GM21723 (cell line): ENCODE results near the gene MYO18B.

Experiments used
- ATAC-seq: cut with Tn5 transposase; IDR thresholded peaks from one replicate; pipeline ENCODE4 v1.9.1; 2021; ENCODE audit warnings: mild to moderate bottlenecking, moderate library complexity; ENCODE audit not compliant: unreplicated experiment

Gene MYO18B

DNA sequence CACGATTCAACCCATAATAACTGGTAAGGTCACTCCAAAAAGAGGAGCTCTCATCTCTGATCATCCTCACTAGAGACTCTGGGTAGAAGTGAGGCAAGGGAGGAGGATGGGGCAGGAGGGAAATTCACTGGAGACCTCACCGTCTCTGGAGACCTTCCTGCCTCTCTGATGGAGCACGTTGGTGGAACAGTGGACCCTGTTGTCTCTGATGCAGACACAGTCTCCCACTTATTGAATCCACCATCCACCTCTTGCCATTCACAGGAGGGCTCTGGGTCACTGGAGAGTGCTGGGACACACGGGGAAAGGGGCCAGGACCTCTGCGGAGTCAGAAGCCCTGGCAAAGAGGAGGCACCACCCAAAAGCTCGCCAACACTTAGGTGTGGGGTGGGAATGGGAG is 289.7 kb downstream of the MYO18B start:
- ATAC-seq = no peak

DNA sequence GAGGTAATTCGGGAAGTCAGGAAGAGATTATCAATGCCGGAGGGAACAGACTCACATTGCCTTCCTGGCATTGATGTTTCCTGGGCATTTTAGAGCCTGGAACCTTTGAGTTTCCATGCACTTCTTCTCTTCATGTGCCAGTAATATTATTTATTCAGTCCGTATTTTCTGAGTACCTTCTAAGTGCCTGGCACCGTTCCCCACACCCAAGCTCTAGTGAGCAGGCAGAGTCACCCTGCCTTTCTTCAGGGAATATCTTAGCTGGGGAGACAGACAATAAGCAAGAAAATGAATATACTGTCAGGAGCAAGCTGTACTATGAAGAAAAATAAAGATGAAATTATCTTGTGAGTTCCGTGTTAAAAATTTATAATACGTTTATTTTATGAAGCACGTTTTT is 291.1 kb downstream of the MYO18B start:
- no peak for ATAC-seq

DNA sequence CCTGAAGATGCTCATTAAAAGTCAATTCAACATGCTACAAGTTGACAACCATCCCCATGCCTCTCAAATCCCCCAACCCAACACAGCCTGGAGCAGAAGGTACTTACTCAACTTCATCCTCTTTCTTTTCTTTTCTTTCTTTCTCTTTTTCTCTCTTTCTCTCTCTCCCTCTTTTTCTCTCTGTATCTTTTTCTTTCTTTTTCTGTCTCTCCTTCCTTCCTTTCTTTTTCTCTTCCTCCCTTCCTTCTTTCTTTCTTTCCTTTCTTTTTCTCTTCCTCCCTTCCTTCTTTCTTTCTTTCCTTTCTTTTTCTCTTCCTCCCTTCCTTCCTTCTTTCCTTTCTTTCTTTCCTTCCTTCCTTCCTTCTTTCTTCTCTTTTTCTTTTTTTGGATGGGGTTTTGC is 291.6 kb downstream of the MYO18B start:
- ATAC-seq = no peak

DNA sequence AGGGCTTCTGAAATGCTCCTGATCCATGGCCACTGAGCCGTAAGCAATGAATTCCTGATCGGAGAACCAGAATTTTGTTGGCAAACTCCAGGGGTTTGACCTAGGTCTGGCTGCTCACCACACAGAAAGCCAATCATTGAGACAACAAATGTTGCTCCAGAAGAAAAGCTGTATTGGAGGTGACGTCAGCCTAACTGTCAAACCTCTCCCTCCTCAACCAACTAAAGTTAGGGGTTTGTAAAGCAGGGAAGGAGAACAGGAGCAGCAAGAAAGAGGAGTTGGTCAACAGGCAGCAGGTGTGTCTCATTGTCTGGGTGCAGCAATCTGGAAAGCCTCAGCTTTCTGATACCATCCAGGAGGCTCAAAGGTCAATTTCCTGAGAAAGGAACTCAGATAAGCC is 293.5 kb downstream of the MYO18B start:
- ATAC-seq = no peak

DNA sequence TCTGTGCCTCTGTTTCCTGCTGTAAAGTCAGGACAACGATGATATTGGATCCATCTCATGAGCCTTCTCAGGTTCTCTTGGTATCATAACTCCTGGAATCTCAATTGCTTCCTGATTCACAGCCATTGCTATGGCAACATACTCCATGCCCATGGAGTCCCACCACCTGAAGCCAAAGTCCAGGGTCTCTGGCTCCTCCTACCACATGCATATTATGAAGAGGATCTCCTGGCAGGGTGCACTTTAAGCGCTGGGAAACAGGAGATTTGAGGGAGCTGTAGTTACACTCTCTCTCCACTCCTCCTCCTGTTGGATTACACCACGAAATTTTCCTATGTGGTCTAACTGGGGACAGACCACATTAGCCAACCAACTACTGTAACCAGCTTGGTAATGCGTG is 296.4 kb downstream of the MYO18B start:
- no peak for ATAC-seq

DNA sequence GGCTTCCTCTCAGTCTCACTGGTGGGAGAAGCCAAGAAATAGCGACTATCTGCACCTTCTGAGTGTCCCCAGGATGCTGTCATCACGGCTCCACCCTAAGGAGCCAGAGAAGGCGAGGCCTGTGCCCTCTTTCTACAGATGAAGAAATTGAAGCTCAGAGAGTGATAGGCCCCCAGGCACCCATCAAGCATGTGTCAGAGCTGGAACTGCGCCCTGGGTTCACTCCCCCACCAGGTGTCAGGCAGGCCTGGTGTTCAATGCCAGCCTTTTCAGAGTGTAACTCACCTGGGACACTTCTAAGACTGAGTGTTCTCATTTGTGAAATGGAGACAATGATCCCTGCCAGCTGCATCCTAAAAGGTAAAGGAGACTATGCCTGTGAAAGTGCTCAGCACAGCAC is 299.9 kb downstream of the MYO18B start:
- ATAC-seq = no peak

DNA sequence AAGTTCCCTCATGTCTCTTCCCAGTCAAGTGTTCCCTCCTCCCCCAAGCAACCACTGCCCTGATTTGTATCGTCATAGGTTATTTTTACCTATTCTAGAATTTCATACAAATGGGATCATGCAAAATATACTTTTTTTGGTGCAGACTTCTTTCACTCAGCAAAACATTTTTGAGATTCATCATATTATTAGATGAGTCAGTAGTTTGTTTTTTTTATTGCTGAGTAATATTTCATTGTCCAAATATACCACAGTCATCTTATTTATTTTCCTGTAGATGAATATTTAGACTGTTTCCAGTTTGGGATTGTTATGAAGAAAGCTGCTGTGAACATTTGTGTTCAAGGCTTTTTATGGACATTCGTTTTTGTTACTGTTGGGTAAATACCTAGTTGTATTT is 301.0 kb downstream of the MYO18B start:
- no peak for ATAC-seq

DNA sequence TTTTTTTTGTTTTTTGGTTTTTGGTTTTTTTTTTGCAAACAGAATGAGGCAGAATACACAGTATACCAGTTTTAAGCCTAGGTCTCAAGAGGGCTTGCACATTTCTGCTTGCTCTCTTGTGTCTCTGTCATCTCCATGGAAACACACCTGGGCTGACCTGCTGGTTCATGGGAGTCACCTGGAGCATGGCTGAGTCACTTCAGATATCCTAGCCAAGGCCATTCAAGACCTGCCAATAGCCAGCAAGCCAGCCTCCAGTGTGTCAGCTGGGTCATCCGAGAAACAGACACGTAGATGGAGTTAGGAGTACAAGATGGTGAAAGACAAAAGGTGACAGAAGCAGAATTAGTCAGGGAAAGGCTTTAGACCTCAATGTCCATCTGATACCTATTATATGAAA is 303.1 kb downstream of the MYO18B start:
- no peak for ATAC-seq

DNA sequence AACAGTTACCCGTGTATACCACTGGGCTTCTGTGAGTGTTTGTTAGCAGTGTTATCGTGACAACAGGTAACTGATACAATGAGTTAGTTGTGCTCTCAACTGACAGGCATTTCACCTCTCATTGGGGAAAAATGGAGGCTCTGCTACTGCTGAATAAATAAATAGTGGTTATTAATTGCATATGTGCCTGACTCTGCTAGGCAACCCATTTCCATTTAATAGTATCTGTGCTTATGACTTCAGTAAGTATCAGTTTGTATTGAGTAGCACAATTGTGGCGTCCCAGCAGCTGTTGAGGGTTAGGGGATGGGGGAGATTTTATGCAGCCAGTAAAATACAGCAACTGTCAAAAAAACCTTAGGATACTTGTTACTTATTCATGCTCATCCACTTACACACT is 303.9 kb downstream of the MYO18B start:
- ATAC-seq = no peak

DNA sequence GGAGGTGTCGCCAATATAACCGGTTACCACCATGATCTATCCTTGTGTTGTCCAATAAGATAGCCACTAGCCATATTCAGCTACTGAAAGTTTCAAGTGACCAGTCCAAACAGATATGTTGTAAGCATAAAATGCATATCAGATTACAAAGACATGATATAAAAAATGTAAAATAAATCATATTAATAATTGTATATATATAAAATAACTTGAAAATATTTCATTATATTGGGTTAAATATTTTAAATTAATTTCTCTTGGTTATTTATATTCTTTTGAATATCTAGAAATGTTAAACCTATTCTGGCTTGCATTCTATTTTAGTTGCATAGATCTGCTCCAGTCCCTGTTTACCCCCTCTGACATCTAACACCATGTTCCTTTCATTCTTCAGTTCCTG is 305.5 kb downstream of the MYO18B start:
- no peak for ATAC-seq

DNA sequence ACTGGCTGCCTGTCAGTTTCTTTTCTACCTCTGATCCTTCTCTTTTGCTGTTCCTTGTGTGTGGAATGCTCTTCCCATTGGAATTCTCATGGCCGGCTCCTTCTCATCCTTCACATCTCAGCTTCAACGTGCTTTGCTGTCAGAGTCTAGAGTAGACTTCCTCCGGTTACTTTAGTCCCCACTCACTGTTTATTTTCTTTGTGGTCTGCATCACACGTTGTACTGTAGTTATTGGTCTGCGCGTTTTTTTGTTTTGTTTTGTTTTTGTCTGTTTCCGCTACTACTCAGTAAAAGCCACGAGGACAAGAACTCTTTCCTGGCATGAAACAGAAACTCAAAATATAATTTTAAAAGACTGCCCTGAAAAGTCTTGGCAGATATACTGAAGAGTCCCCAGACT is 305.9 kb downstream of the MYO18B start:
- no peak for ATAC-seq

DNA sequence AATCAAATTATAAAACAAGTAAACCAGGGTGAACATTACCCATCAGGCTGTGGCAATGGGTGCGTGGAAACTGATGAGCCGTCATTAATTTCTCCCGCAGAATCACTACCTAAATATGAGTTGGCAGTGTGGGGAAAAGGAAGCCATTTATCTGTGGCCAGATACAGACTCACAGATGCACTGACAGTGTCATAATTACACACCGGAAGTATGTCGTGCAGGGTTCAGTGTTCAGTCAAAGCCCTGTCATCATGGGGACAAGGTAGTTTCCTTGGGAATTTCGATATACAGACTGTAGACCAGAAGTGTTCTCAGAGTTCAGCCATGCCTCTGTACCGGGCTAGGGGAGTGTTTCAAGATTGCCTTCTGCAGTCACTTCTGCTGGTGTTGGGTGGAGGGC is 308.1 kb downstream of the MYO18B start:
- no peak for ATAC-seq

DNA sequence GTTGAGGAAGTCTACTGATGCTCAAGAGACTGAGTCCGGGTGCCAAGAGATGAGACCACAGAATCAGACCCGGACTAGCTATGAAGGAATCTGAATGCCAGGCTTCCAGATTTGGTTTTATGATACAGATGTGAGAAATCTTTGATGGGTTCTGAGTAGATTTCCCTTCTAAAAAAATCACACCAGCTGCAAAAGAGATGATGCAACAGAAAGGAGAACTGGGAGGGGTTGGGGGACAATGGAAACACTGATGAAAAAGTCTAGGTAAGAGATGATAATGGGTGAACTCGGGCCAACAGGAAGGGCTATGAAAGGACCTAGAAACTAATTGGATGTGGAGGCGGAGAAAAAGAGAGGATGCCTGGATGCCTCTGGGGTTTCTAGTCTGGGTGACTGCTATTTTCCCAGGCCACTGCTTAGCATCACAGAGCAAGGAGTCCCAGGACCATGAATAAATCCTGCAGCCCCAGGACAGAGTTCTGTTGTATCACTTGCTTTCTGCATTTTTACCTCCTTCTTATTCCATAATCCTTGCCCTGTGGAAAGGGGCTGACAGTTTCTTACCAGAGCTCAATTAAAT is 311.8 kb downstream of the MYO18B start:
- no peak for ATAC-seq

DNA sequence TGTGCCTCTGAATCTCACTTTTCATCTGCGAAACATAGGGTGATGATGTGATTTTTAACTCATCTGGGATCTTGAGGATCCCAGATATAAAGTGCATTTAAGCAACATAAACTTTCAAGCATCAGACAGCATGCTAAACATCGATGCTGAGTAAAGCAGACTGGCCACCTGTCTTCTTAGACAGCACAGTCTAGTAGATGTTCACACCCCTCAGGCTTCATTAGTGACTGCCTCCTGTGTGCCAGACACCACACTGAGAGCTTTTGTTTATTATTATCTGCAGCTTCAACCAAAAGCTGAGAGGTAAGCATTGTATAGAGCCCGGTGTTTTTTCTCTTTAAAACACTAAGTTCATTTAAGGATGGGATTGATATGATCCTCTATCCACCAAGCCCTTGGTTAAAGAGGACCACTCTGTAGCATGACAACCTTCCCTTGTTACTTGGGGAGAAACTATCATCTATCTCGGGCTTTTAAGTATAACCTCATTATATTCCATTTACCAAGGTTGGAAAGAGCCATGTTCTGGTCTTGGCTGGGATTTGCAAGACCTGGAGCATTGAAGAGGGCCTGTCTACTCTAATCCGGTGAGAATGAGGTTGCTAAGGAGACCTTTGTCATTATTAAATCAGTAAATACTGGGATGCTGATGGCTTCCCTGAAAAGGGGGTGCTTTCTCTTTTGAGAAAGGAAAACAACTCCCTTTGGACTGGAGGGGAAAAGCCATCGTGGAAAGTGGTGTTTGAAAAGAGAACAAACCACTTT is 313.0 kb downstream of the MYO18B start:
- no peak for ATAC-seq

DNA sequence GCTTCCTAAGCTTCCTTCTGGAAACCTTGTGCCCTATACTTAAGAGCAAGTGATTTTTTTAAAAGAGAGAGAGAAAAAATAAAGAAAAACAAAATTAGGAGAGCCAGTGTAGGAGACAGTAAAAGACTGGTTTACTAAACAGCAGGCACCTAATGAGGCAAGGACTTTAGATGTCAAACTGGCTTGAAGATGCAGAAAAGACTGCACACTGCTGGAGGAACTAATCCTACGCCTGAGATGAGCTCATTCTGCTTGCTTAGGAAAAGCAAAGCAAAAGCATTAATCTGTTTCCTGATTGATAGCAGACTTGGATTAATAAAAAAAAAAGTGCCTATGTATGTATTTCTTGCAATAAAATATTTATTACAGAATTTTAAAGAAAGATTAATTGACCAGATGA is 313.7 kb downstream of the MYO18B start:
- ATAC-seq = no peak

DNA sequence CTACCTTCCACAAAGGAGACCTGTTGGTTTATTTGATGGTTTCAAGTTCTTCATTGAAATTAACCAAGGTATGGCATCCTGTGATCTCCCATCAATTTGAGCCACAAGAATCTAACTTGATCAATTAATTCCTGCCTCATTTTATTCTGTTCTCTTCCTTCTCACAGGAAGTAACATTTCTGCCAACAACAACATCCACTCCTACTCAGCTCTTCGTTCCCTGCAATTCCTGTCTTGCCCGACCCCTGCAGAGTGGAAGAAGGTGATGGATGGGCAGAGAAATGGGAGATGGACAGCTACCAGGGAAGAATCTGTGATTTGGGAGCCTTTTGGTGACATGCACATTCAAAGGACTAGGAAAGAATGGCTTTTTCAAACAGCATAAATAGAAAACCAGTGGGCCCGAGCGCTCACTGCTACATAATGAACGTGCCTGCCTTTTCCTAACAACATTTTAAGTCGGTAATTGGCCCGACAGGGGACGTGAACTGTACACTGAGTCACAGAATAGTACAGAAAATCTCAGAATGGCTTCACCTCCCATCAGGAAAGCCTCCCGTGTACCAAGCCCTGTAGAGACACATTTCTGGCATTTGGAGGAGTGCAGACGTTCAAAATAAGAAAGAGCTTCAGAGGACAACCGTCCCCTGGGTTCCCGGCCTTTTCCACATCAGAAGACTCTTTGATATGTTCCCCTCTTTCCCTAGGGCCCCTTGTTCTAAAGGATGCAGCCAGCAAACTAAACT is 314.6 kb downstream of the MYO18B start:
- ATAC-seq = no peak

DNA sequence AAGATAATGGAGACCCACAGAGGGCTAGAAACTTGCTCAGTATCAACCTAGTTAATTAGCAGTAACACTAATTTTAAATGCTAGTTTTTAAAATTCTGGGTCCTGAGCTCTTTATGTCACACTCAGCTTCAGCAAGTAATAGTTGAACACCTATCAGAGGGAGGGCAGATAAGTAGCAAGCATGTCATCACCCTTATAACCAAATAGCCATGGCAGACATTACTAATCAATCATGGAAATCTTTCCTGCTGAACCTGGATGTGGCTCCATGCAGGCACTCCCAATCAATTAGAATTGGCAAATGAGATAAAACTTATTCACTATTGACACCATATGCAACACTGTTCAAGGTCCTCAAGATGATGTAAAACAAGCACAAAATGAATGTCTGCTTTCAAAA is 315.7 kb downstream of the MYO18B start:
- ATAC-seq = no peak

DNA sequence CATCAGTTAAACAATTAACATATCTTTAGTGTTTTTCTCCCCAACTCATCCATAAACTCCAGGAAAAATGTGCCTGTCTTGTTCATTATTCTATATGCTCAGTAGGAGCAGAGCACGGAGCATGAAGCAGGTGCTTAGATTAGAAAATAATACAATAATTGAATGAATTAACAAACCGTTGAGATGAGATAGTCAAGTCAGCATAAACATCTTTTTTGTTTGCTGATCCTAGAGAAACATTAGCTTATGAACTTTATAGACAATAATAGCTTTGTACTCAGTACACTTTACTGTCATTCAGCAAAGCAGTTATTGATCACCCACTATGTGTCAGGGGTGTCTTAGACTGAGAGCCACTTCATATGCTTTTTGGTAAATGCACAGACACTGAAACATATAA is 322.1 kb downstream of the MYO18B start:
- no peak for ATAC-seq

DNA sequence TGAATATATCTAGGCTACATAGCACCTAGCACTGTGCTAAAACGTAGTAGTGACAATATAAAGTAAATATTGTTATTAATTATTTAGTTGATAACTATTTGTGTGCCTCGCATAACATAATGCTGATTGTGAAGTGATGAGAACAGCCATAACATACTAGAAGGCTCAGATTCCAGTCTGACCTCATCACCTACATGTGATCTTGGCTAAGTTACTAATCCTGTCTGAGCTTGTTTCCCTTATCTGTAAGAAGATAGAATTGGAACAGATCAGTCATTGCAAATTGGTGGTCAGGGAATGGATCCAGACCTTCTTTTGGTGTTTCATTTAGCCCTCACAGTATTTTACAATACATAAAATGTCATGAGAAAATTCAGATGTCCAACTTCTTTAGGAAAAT is 323.9 kb downstream of the MYO18B start:
- ATAC-seq = no peak

DNA sequence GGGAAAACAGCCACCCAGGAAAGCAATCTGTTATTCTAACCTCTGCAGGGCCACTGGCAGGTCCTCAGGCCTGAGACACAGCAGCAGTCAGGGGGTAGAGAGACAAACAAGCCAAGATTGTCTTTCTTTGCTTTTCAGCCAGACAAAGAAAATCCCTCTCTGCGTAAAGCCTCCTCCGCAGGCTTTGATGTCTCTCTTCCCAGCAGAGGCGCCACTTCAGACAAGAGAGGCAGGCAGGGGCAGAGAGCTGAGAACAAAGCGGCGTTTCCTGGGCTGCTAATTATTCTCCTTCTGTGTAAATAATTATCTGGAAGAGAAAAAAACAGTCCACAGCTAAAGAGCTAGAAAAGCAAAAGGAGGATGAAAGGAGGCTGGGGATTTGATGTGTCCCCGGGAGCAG is 324.5 kb downstream of the MYO18B start:
- ATAC-seq = no peak

DNA sequence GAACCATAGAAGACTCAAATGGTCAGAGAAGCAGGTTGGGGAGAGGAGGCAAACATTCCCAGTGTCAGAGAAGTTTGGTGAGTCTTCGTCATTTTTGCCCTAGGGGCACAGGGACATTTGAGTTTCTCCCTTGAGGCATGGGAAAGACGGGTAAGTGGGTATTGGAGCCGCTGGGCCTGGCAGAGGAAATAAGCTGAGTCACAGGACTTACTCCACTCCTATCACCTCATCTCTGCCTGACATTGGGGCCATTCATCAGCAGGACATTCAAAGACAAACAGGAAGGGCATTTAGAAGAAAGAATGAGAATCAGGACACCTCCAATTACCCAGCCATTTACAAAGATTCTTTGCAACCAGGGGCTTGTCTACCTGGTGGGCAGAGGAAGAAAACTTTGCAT is 326.6 kb downstream of the MYO18B start:
- no peak for ATAC-seq

DNA sequence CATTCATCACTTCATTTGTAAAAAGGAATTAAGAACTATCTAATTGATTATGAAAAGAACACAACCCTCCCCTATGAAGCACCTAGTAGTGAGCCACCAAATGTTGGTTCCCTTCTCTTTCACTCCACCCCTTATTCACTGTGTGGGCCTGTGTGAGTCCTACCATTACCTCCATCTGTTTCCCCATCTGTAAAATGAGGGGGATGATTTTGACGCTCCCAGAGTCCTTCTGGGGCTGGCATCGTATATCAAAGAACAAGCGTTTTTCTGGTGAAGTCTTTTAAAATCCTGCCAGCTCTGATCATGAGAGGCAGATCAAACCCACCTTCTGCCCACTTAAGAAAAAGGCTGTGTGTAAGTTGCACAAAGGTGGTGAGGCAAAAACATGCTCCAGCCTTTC is 330.6 kb downstream of the MYO18B start:
- no peak for ATAC-seq
